Vagina (tissue), 2 donors: ENCODE data around the gene PKM.

Source experiments
- CTCF ChIP-seq, 3 experiments: fragments of 450-650 bp in 2 of 3; fragments of 200-600 bp in 1 of 3; sonication (generic) in 1 of 3; IDR thresholded peaks; one replicate each; pipeline ENCODE4 v1.5.1; 2017 to 2019; ENCODE audit warnings: antibody characterized with exemption in 3 of 3, mild to moderate bottlenecking in 2 of 3, moderate library complexity in 2 of 3
- POLR2A ChIP-seq, 2 donors: fragments of 450-650 bp; IDR thresholded peaks; one replicate each; pipeline ENCODE4 v1.6.1; 2017; ENCODE audit warnings: antibody characterized with exemption in 2 of 2, mild to moderate bottlenecking in 2 of 2, moderate library complexity in 2 of 2
- POLR2AphosphoS5 ChIP-seq, 2 donors: sonication (generic); formaldehyde crosslinking; IDR thresholded peaks; one replicate each; pipeline ENCODE4 v1.9.0; 2017; ENCODE audit warnings: antibody characterized with exemption in 2 of 2, mild to moderate bottlenecking in 2 of 2, low read depth in 1 of 2; ENCODE audit not compliant: insufficient read depth in 1 of 2

DNA sequence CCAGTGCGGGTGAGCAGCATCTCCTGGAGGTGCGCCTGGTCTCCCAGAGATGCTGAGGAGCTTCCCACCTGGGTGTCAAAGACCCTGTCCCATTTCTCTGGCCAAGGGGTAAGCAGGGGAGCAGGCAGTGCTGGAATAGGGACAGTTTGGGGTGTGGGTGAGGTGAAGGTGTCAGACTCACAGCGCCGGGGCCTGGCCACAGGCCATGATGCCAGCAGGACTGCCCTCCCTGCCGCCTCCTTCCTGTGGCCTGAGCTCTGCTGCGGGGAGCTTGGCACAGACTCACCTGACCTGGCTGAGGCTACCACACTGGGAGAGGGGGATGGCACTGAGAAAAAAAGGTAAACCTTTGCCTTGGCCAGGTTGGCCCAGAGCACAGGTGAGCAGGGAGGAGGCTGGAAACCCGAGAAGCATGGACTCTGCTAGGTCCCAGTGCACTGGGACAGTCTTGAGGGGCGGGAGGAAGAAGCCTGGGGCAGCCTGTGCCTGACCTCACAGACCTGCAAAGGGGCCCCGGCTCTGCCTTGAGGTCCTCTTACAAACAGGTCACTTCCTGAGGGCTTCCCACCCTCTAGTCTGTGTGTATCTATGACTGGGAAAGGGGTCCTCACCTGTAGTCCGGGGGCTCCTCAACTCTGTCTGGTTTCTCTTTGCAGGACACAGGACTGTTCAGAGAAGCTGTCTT, 61.6 kb downstream of the PKM start:
- TF ChIP-seq CTCF (IDR thresholded peaks at IDR 0.05), result no peak
- TF ChIP-seq POLR2A (IDR thresholded peaks at IDR 0.05), result no peak
- no peak for TF ChIP-seq POLR2AphosphoS5 (IDR thresholded peaks at IDR 0.05; ENCODE audit: insufficient read depth in 1 of 2, low read depth in 1 of 2)
